Glomerular endothelial cell (primary cell): ENCODE results near the gene ZNF775. TPM values are rescaled to one million over a fixed set of nuclear protein-coding genes. Genes with fewer than 3 reads are reported as not detected.
"Not testable (repeated sequence)": the region's sequence is repeated elsewhere in the genome, so short reads cannot be mapped to it uniquely, and the experiment has no call there.

Source experiments
- DNase-seq: peaks from one replicate; pipeline ENCODE4 v3.0.0-alpha.2; 2011; ENCODE audit warnings: low read depth, low spot score; ENCODE audit errors: extremely low read depth
- total RNA-seq: library from RNA; depleted of rRNA; stranded (reverse); fragments of >200 nt; gene quantifications from 2 replicates; pipeline ENCODE4 v1.2.3, GENCODE V29; 2015

ZNF775 gene
- total RNA-seq, 1 donor from 2014 or later: 16.6 TPM

GRCh38 chr7:150380463-150380862, 1.3 kb downstream of the ZNF775 start:
- no peak for DNase-seq

- no peak for DNase-seq
Observed at GRCh38 chr7:150381096-150381495, 2.0 kb downstream of the ZNF775 start.

- DNase-seq: no peak
Observed at GRCh38 chr7:150381785-150382122, 2.6 kb downstream of the ZNF775 start.

GRCh38 chr7:150382123-150382843, 3.2 kb downstream of the ZNF775 start:
- DNase-seq: no peak

GRCh38 chr7:150382844-150383225, 3.7 kb downstream of the ZNF775 start:
- no peak for DNase-seq

- no peak for DNase-seq
Observed at GRCh38 chr7:150383710-150384397, 4.7 kb downstream of the ZNF775 start.

GRCh38 chr7:150384406-150385301, 5.5 kb downstream of the ZNF775 start:
- no peak for DNase-seq

- DNase-seq: no peak
Observed at GRCh38 chr7:150385302-150385723, 6.2 kb downstream of the ZNF775 start.

GRCh38 chr7:150385884-150386283, 6.8 kb downstream of the ZNF775 start:
- not testable (repeated sequence) for DNase-seq

GRCh38 chr7:150388306-150388705, 9.2 kb downstream of the ZNF775 start:
- no peak for DNase-seq

GRCh38 chr7:150388709-150389531, 9.8 kb downstream of the ZNF775 start:
- no peak for DNase-seq

GRCh38 chr7:150389532-150389816, 10.3 kb downstream of the ZNF775 start:
- DNase-seq: no peak

- DNase-seq: no peak
Observed at GRCh38 chr7:150390205-150390604, 11.1 kb downstream of the ZNF775 start.

- no peak for DNase-seq
Observed at GRCh38 chr7:150393325-150393724, 14.2 kb downstream of the ZNF775 start.

- DNase-seq: no peak
Observed at GRCh38 chr7:150396426-150396825, 17.3 kb downstream of the ZNF775 start.

GRCh38 chr7:150396851-150397260, 17.7 kb downstream of the ZNF775 start:
- no peak for DNase-seq

- DNase-seq: no peak
Observed at GRCh38 chr7:150397346-150398107, 18.4 kb downstream of the ZNF775 start.

GRCh38 chr7:150398108-150398964, 19.2 kb downstream of the ZNF775 start:
- no peak for DNase-seq

GRCh38 chr7:150398965-150399320, 19.8 kb downstream of the ZNF775 start:
- no peak for DNase-seq
